HL-60 (cell line): Measurements from ENCODE around the gene SLC44A3.

Experiments
- GABPA ChIP-seq: IDR thresholded peaks from 2 replicates; pipeline ENCODE4 v1.6.1; 2012; ENCODE audit warnings: low read depth
- POLR2AphosphoS5 ChIP-seq: IDR thresholded peaks from 2 replicates; pipeline ENCODE4 v1.6.1; 2012; ENCODE audit warnings: low read depth
- SPI1 ChIP-seq: IDR thresholded peaks from 2 replicates; pipeline ENCODE4 v1.6.1; 2012; ENCODE audit warnings: low read depth, mild to moderate bottlenecking, borderline replicate concordance
- TF ChIP-seq, protein P1 (sequence below): IDR thresholded peaks from one replicate; pipeline ENCODE4 v1.5.1; 2011; ENCODE audit warnings: low read length, control low read depth, inconsistent platforms; ENCODE audit not compliant: insufficient read depth
- TF ChIP-seq, protein P2 (sequence below): IDR thresholded peaks from 2 replicates; pipeline ENCODE4 v1.6.1; 2012; ENCODE audit warnings: low read depth; ENCODE audit not compliant: insufficient replicate concordance

DNA sequence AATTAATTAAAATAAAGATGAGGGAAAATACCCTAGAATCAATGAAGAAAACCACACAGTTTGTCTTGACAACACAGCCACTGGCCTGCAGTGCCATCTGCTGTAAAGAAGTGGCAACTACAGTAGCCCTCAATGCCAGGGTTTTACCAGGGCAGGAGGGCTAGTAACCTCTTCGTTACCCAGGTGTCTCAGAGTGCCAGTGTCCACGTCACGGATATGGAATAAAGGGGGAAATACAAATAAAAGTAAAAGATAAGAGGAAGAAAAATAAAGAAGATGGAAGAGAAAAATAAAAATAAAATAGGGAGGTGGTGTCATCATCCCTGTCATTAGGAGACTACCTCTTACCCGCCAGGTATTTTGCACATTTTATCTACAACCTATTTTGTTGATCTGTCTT lies 14.2 kb upstream of the SLC44A3 start:
- TF ChIP-seq, protein P1, sequence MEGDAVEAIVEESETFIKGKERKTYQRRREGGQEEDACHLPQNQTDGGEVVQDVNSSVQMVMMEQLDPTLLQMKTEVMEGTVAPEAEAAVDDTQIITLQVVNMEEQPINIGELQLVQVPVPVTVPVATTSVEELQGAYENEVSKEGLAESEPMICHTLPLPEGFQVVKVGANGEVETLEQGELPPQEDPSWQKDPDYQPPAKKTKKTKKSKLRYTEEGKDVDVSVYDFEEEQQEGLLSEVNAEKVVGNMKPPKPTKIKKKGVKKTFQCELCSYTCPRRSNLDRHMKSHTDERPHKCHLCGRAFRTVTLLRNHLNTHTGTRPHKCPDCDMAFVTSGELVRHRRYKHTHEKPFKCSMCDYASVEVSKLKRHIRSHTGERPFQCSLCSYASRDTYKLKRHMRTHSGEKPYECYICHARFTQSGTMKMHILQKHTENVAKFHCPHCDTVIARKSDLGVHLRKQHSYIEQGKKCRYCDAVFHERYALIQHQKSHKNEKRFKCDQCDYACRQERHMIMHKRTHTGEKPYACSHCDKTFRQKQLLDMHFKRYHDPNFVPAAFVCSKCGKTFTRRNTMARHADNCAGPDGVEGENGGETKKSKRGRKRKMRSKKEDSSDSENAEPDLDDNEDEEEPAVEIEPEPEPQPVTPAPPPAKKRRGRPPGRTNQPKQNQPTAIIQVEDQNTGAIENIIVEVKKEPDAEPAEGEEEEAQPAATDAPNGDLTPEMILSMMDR = peak; percentile 88
- TF ChIP-seq SPI1 (no peak), POLR2AphosphoS5 (no peak), GABPA (no peak)
- TF ChIP-seq, protein P2, sequence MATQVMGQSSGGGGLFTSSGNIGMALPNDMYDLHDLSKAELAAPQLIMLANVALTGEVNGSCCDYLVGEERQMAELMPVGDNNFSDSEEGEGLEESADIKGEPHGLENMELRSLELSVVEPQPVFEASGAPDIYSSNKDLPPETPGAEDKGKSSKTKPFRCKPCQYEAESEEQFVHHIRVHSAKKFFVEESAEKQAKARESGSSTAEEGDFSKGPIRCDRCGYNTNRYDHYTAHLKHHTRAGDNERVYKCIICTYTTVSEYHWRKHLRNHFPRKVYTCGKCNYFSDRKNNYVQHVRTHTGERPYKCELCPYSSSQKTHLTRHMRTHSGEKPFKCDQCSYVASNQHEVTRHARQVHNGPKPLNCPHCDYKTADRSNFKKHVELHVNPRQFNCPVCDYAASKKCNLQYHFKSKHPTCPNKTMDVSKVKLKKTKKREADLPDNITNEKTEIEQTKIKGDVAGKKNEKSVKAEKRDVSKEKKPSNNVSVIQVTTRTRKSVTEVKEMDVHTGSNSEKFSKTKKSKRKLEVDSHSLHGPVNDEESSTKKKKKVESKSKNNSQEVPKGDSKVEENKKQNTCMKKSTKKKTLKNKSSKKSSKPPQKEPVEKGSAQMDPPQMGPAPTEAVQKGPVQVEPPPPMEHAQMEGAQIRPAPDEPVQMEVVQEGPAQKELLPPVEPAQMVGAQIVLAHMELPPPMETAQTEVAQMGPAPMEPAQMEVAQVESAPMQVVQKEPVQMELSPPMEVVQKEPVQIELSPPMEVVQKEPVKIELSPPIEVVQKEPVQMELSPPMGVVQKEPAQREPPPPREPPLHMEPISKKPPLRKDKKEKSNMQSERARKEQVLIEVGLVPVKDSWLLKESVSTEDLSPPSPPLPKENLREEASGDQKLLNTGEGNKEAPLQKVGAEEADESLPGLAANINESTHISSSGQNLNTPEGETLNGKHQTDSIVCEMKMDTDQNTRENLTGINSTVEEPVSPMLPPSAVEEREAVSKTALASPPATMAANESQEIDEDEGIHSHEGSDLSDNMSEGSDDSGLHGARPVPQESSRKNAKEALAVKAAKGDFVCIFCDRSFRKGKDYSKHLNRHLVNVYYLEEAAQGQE = no peak
